Astrocyte of the cerebellum (primary cell): ENCODE data around the gene TEDC2.

Experiments used
- DNase-seq: peaks from one replicate; pipeline ENCODE4 v3.0.0-alpha.2; 2011; ENCODE audit warnings: low read depth
- H3K4me3 ChIP-seq: 2 replicates; pipeline ENCODE4 v1.5.1; 2011; ENCODE audit warnings: mild to moderate bottlenecking, low read depth, low read length, moderate library complexity
- in situ Hi-C: cut with HindIII; loops from 2 replicates; pipeline ENCODE4 v1.10.0; 2017; ENCODE audit warnings: low sequenced_read_pairs
- TF ChIP-seq, protein P1 (sequence below): IDR thresholded peaks from 2 replicates; pipeline ENCODE4 v1.5.1; 2012; ENCODE audit warnings: low read length, low read depth, moderate library complexity, mild to moderate bottlenecking; ENCODE audit errors: missing control alignments

Gene TEDC2

GRCh38 chr16:2450535-2450934 is 9.4 kb upstream of the TEDC2 start:
- DNase-seq: no peak
- no peak overlapping the region for H3K4me3 ChIP-seq
- TF ChIP-seq, protein P1, sequence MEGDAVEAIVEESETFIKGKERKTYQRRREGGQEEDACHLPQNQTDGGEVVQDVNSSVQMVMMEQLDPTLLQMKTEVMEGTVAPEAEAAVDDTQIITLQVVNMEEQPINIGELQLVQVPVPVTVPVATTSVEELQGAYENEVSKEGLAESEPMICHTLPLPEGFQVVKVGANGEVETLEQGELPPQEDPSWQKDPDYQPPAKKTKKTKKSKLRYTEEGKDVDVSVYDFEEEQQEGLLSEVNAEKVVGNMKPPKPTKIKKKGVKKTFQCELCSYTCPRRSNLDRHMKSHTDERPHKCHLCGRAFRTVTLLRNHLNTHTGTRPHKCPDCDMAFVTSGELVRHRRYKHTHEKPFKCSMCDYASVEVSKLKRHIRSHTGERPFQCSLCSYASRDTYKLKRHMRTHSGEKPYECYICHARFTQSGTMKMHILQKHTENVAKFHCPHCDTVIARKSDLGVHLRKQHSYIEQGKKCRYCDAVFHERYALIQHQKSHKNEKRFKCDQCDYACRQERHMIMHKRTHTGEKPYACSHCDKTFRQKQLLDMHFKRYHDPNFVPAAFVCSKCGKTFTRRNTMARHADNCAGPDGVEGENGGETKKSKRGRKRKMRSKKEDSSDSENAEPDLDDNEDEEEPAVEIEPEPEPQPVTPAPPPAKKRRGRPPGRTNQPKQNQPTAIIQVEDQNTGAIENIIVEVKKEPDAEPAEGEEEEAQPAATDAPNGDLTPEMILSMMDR: no peak
- in situ Hi-C loops: no loop called here

DNA sequence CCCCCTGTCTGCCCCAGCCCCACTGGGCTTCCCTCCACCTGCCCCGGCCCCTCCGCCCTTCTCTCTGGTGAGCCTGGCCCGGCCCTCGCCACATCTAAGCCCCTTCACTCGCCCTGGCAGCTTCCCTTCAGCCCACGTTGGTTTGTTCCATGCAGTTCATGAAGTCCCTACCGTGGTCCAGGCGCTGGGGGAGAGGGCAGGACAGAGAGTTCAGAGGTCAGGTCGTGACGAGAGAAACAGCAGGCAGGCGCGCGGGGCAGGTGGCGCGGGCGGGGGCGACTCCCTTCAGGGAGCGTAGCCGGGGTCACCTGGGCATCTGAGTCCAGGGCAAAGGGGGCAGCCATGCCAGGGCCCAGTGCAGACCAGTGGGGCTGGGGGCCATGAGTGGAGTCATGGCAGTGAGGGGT is 8.9 kb upstream of the TEDC2 start:
- in situ Hi-C loops: no loop called here
- H3K4me3 ChIP-seq: no peak overlapping the region
- no peak for DNase-seq
- TF ChIP-seq, protein P1: no peak

DNA sequence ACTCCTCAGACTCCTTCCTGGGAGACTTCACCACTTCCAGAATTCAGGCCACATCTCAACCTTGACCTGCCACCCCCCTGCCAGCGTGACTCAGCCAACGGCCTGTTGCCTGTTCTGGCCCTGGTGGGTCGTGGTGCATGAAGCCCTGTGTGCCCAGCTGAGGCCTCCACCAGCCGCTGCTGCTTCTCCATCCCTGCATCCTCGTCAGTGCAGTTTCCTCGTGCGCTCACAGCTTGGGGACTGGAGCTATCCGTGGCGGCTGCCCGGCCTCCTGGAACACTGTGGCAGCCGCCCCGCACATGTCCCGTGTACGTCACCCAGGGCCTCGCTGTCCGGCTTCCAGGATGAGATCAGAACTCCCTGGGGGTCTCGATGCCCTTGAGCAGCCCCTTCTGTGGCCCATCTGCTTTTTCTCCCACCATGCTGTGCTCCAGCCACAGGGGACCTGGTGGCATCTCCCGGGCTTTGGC is 8.0 kb upstream of the TEDC2 start:
- TF ChIP-seq, protein P1: no peak
- no peak overlapping the region for H3K4me3 ChIP-seq
- in situ Hi-C loops: no loop called here
- DNase-seq: no peak

- TF ChIP-seq, protein P1: no peak
- in situ Hi-C loops: no loop called here
- DNase-seq: no peak
- H3K4me3 ChIP-seq: no peak overlapping the region
Observed at GRCh38 chr16:2452650-2453049, 7.3 kb upstream of the TEDC2 start.

DNA sequence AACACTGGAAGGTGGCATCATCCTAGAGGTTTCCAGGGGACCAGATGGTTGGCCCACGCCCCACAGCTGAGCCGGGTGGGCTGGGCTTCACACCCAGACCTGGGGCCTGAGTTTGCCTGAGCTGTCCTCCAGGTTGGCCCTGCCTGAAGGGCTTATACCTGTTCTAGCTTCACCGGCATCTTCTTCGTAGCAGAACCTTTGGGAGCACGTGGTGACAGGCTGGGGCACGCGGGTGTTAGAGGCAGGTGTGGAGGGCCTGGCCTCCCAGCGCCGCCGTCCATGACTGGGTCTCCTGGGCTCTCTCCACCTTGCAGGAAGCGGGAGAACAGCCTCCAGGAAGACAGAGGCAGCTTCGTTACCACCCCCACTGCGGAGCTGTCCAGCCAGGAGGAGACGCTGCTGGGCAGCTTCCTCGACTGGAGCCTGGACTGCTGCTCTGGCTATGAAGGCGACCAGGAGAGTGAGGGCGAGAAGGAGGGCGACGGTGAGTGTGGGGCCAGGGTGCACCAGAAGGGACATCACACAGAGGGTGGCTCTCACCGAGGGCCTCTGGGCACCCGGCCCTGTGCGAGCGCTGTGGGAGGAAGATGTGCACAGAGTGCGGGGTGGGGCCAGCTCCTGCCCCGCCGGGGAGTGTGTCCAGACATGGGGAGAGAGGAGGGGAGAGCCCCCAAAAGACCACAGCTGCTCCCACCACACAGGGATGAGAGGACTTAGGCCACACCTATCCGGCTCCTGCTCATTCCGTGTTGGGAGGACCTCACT is 4.6 kb upstream of the TEDC2 start:
- DNase-seq: no peak
- in situ Hi-C loops: no loop called here
- TF ChIP-seq, protein P1: no peak
- H3K4me3 ChIP-seq: no peak overlapping the region

- no peak for DNase-seq
- TF ChIP-seq, protein P1: no peak
- in situ Hi-C loops: no loop called here
- H3K4me3 ChIP-seq: no peak overlapping the region
Observed at GRCh38 chr16:2456551-2457153, 3.3 kb upstream of the TEDC2 start.
